Activated CD8-positive, alpha-beta T cell treated with anti-CD3 and anti-CD28 coated beads for 36 hours (primary cell): ENCODE results near the gene NFKBIZ. TPM values are rescaled to one million over a fixed set of nuclear protein-coding genes. Genes with fewer than 3 reads are reported as not detected.
A peak's percentile ranks its signal among the peaks of the same experiment; 100 is the strongest.

ENCODE experiments used
- ATAC-seq: fragments of 200-7000 bp; cut with Tn5 transposase; one replicate; pipeline ENCODE4 v1.10.0; 2021; ENCODE audit warnings: mild to moderate bottlenecking, moderate library complexity
- CTCF ChIA-PET: fragments of 350-600 bp; sonication (Branson Sonifier 250); formaldehyde crosslinking; loops from one replicate; lab custom pipeline; 2021; ENCODE audit warnings: antibody characterized with exemption; lab: Charles Lee
- POLR2A ChIA-PET: fragments of 350-600 bp; sonication (Branson Sonifier 250); formaldehyde crosslinking; loops from one replicate; lab custom pipeline; 2021; ENCODE audit warnings: antibody characterized with exemption; lab: Charles Lee
- DNase-seq: peaks from one replicate; pipeline ENCODE4 v3.0.0-alpha.2; 2020
- H3K27ac Mint-ChIP-seq: one replicate; pipeline ENCODE4 v1.8.0; 2021; ENCODE audit warnings: mild to moderate bottlenecking, mixed read lengths
- H3K27me3 Mint-ChIP-seq: one replicate; pipeline ENCODE4 v1.8.0; 2021; ENCODE audit warnings: mixed read lengths
- H3K36me3 Mint-ChIP-seq: one replicate; pipeline ENCODE4 v1.8.0; 2021; ENCODE audit warnings: low read depth, mixed read lengths
- H3K4me1 Mint-ChIP-seq: one replicate; pipeline ENCODE4 v1.8.0; 2021; ENCODE audit warnings: low read depth, mixed read lengths
- H3K4me3 Mint-ChIP-seq: one replicate; pipeline ENCODE4 v1.8.0; 2021; ENCODE audit warnings: mild to moderate bottlenecking, moderate library complexity, mixed read lengths
- H3K9me3 Mint-ChIP-seq: one replicate; pipeline ENCODE4 v1.8.0; 2021; ENCODE audit warnings: mixed read lengths
- intact Hi-C: fragments of 100-400 bp; cut with micrococcal nuclease; formaldehyde crosslinking; loops from one replicate; pipeline ENCODE4 v1.10.0; 2022
- total RNA-seq, 2 experiments: library from RNA; stranded (reverse); gene quantifications; one replicate each; pipeline ENCODE4 v1.2.3, GENCODE V29; 2021
- TF ChIP-seq, protein P1 (sequence below): fragments of 200-600 bp; IDR thresholded peaks from one replicate; pipeline ENCODE4 v1.8.0; 2022; ENCODE audit warnings: antibody characterized with exemption, mild to moderate bottlenecking

Gene NFKBIZ
- total RNA-seq, 2 experiments from 2014 or later: 62.1 to 70.6 TPM

DNA sequence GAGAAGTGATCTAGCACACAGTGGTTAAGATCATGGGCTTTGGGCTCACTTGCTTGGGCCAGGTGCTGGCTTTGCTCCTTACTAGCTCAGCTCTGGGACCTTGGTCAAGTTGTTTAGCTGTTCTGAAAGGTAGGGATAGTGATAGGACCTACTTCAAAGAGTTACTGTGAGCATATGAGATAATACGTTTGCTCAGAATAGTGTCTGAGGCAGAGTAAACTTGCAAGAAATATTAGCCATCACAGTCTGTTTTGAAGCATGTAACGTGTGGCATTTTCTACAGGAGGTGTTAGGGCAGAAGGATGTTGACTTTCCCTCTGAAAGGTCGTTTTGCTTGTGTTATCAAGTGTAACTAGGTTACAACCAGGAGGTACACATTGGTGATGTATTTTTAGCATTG, 34.5 kb upstream of the NFKBIZ start:
- TF ChIP-seq, protein P1, sequence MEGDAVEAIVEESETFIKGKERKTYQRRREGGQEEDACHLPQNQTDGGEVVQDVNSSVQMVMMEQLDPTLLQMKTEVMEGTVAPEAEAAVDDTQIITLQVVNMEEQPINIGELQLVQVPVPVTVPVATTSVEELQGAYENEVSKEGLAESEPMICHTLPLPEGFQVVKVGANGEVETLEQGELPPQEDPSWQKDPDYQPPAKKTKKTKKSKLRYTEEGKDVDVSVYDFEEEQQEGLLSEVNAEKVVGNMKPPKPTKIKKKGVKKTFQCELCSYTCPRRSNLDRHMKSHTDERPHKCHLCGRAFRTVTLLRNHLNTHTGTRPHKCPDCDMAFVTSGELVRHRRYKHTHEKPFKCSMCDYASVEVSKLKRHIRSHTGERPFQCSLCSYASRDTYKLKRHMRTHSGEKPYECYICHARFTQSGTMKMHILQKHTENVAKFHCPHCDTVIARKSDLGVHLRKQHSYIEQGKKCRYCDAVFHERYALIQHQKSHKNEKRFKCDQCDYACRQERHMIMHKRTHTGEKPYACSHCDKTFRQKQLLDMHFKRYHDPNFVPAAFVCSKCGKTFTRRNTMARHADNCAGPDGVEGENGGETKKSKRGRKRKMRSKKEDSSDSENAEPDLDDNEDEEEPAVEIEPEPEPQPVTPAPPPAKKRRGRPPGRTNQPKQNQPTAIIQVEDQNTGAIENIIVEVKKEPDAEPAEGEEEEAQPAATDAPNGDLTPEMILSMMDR: no peak
- Mint-ChIP-seq H3K4me1 (peaks cover 61% of the 10 kb centered on the region), H3K4me3 (no peak overlapping the region), H3K36me3 (peaks cover 20% of the 10 kb centered on the region), H3K9me3 (no peaks in the 10 kb centered on the region), H3K27me3 (no peaks in the 10 kb centered on the region), H3K27ac (no peak overlapping the region)
- intact Hi-C loops: loop anchor here (5.0 kb wide), 1 partner anchor 37 kb away; no protein-coding TSS in a partner anchor
- ATAC-seq (peak; percentile 57), DNase-seq (no peak)
- CTCF ChIA-PET: interaction anchor here (0.6 to 15.5 kb wide), 21 partner anchors 9 to 725 kb away, joined by 3 to 302 read pairs (median 5); partner anchors contain the start of gene NFKBIZ
- POLR2A ChIA-PET: interaction anchor here (1.3 kb wide), 1 partner anchor 35 kb away, joined by 6 read pairs; the partner anchor contains the start of gene NFKBIZ

GRCh38 chr3:101816215-101817149, 32.8 kb upstream of the NFKBIZ start:
- Mint-ChIP-seq H3K36me3 (peaks cover 31% of the 10 kb centered on the region), H3K27ac (no peak overlapping the region), H3K9me3 (no peaks in the 10 kb centered on the region), H3K4me3 (no peak overlapping the region), H3K4me1 (peaks cover 58% of the 10 kb centered on the region), H3K27me3 (no peaks in the 10 kb centered on the region)
- intact Hi-C loops: loop anchor here (5.0 kb wide), 1 partner anchor 36 kb away; no protein-coding TSS in a partner anchor
- DNase-seq (no peak), ATAC-seq (no peak)
- POLR2A ChIA-PET: interaction anchor here (1.0 to 2.7 kb wide), 3 partner anchors 15 to 43 kb away, joined by 3 to 18 read pairs (median 3); partner anchors contain the start of gene NFKBIZ
- CTCF ChIA-PET: interaction anchor here (1.2 to 3.0 kb wide), 7 partner anchors 9 to 413 kb away, joined by 3 to 27 read pairs (median 9); no protein-coding TSS in a partner anchor
- TF ChIP-seq, protein P1: no peak

DNA sequence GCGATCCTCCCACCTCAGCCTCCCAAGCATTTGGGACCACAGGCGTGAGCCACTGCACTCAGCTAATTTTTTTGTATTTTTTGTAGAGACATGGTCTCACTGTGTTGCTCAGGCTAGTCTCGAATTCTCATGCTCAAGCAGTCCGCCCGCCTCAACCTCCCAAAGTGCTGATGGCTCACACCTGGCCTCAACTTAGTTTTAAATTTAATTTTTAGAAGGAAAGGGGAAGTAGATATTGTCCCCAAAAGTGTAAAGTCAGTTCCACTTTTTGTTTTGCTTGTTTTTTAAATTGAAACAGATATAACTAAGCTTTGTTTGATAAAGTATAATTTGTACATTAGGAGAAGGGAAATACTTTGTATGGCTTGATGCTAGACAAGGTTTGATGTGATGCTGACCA, 31.3 kb upstream of the NFKBIZ start:
- intact Hi-C loops: loop anchor here (5.0 kb wide), 1 partner anchor 34 kb away; no protein-coding TSS in a partner anchor
- no peak overlapping the region for H3K27ac Mint-ChIP-seq
- CTCF ChIA-PET: interaction anchor here (1.0 to 3.0 kb wide), 9 partner anchors 9 to 411 kb away, joined by 3 to 27 read pairs (median 8); partner anchors contain the start of gene NFKBIZ
- peaks cover 58% of the 10 kb centered on the region for H3K4me1 Mint-ChIP-seq
- H3K4me3 Mint-ChIP-seq: no peak overlapping the region
- H3K9me3 Mint-ChIP-seq: no peaks in the 10 kb centered on the region
- POLR2A ChIA-PET: interaction anchor here (0.7 to 2.7 kb wide), 9 partner anchors 9 to 230 kb away, joined by 3 to 18 read pairs (median 3); partner anchors contain the start of gene NFKBIZ
- no peaks in the 10 kb centered on the region for H3K27me3 Mint-ChIP-seq
- DNase-seq (no peak), ATAC-seq (no peak)
- TF ChIP-seq, protein P1: no peak
- peaks cover 42% of the 10 kb centered on the region for H3K36me3 Mint-ChIP-seq

DNA sequence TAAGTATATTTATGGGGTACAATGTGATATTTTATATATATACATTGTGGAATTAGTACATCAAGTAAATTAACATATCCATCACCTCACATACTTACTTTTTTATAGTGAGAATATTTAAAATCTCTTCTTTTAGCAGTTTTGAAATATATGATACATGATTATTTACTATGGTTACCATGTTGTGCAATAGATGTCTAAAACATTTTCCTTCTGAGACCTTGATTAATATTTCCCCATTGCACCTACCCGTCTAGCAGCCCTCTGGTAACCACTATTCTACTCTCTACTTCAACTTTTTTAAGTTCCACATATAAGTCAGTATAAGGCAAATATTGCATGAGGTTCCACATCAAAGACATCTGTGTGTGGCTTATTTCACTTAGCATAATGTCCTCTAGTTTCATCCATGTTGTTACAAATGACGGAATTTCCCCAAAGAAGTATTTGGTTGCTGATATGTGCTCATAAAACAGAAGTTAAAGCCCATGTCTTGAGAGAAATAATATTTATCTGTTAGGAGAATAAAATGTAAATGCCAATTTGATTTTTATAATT, 29.6 kb upstream of the NFKBIZ start:
- TF ChIP-seq, protein P1: no peak
- DNase-seq: no peak
- Mint-ChIP-seq H3K9me3 (no peaks in the 10 kb centered on the region), H3K4me1 (peaks cover 51% of the 10 kb centered on the region), H3K4me3 (no peak overlapping the region), H3K27me3 (no peaks in the 10 kb centered on the region), H3K27ac (peak overlapping the region; percentile 63), H3K36me3 (peaks cover 47% of the 10 kb centered on the region)
- peak; percentile 66 for ATAC-seq
- intact Hi-C loops: loop anchor here (5.0 to 10.0 kb wide), 2 partner anchors 33 to 115 kb away; no protein-coding TSS in a partner anchor
- ChIA-PET POLR2A (no interaction called here), CTCF (interaction anchor here (2.5 kb wide), 1 partner anchor 403 kb away, joined by 8 read pairs; no protein-coding TSS in a partner anchor)
